HG02938 (cell line): Measurements from ENCODE around the gene CKB.
"Not testable (repeated sequence)": the region's sequence is repeated elsewhere in the genome, so short reads cannot be mapped to it uniquely, and the experiment has no call there.

Experiments
- ATAC-seq: cut with Tn5 transposase; IDR thresholded peaks from one replicate; pipeline ENCODE4 v1.9.1; 2021; ENCODE audit warnings: mild to moderate bottlenecking, moderate library complexity; ENCODE audit not compliant: unreplicated experiment

The CKB gene

GRCh38 chr14:103528146-103528586 lies 5.5 kb upstream of the CKB start:
- no peak for ATAC-seq

GRCh38 chr14:103527408-103528145 lies 4.9 kb upstream of the CKB start:
- no peak for ATAC-seq

- no peak for ATAC-seq
These were observed 4.3 kb upstream of the CKB start for GRCh38 chr14:103526914-103527248.

GRCh38 chr14:103526247-103526913 lies 3.8 kb upstream of the CKB start:
- no peak for ATAC-seq

GRCh38 chr14:103525430-103526246 lies 3.0 kb upstream of the CKB start:
- not testable (repeated sequence) for ATAC-seq

- ATAC-seq, result no peak
These were observed 1.6 kb upstream of the CKB start for GRCh38 chr14:103524002-103524935.

GRCh38 chr14:103523575-103523954 lies 935 bp upstream of the CKB start:
- no peak for ATAC-seq

- ATAC-seq, result no peak
These were observed 573 bp downstream of the CKB start for GRCh38 chr14:103521951-103522563.

GRCh38 chr14:103521438-103521950 lies 1.1 kb downstream of the CKB start:
- ATAC-seq, result no peak

- ATAC-seq, result no peak
These were observed 1.8 kb downstream of the CKB start for GRCh38 chr14:103520657-103521437.

- ATAC-seq, result no peak
These were observed 2.4 kb downstream of the CKB start for GRCh38 chr14:103520269-103520656.

- no peak for ATAC-seq
These were observed 2.8 kb downstream of the CKB start for GRCh38 chr14:103519837-103520212.

- ATAC-seq, result no peak
These were observed 3.4 kb downstream of the CKB start for GRCh38 chr14:103519043-103519836.

- ATAC-seq, result no peak
These were observed 4.1 kb downstream of the CKB start for GRCh38 chr14:103518422-103519042.

GRCh38 chr14:103517721-103518421 lies 4.8 kb downstream of the CKB start:
- no peak for ATAC-seq

GRCh38 chr14:103517174-103517566 lies 5.5 kb downstream of the CKB start:
- ATAC-seq, result no peak

GRCh38 chr14:103516426-103517173 lies 6.0 kb downstream of the CKB start:
- no peak for ATAC-seq
